SK-N-MC (cell line): ENCODE results near the gene KCNAB1.

ENCODE experiments used
- DNase-seq: peaks from one replicate; pipeline ENCODE4 v3.0.0-alpha.2; 2011; ENCODE audit warnings: low read depth, low spot score
- H3K27ac ChIP-seq: fragments of 200-600 bp; sonication (generic); 2 replicates; pipeline ENCODE4 v1.5.1; 2016; ENCODE audit warnings: mixed run types
- H3K36me3 ChIP-seq: fragments of 200-600 bp; sonication (generic); 2 replicates; pipeline ENCODE4 v1.6.1; 2017; ENCODE audit warnings: antibody characterized with exemption, low read length, mixed read lengths; ENCODE audit not compliant: insufficient read depth
- H3K4me3 ChIP-seq: fragments of 200-600 bp; sonication (generic); 2 replicates; pipeline ENCODE4 v1.5.1; 2016
- H3K9ac ChIP-seq: fragments of 200-600 bp; sonication (generic); 2 replicates; pipeline ENCODE4 v1.8.0; 2017; ENCODE audit warnings: mixed run types, mixed read lengths; ENCODE audit not compliant: insufficient read length
- H3K9me3 ChIP-seq: fragments of 200-600 bp; sonication (generic); 2 replicates; pipeline ENCODE4 v1.6.1; 2017; ENCODE audit warnings: low read depth, mild to moderate bottlenecking, antibody characterized with exemption, low read length, moderate library complexity, mixed read lengths
- EZH2 ChIP-seq: fragments of 200-600 bp; sonication (generic); IDR thresholded peaks from one replicate; pipeline ENCODE4 v1.6.1; 2017; ENCODE audit warnings: antibody characterized with exemption
- FOXP2 ChIP-seq: optimal IDR thresholded peaks from 2 replicates; pipeline ENCODE3; 2011; ENCODE audit warnings: mild to moderate bottlenecking, moderate library complexity; ENCODE audit not compliant: insufficient read depth; ENCODE audit errors: extremely low read length, control extremely low read depth
- POLR2AphosphoS5 ChIP-seq: IDR thresholded peaks from 2 replicates; pipeline ENCODE4 v1.6.1; 2012; ENCODE audit warnings: mild to moderate bottlenecking, low read depth, low read length, borderline replicate concordance

Gene KCNAB1

DNA sequence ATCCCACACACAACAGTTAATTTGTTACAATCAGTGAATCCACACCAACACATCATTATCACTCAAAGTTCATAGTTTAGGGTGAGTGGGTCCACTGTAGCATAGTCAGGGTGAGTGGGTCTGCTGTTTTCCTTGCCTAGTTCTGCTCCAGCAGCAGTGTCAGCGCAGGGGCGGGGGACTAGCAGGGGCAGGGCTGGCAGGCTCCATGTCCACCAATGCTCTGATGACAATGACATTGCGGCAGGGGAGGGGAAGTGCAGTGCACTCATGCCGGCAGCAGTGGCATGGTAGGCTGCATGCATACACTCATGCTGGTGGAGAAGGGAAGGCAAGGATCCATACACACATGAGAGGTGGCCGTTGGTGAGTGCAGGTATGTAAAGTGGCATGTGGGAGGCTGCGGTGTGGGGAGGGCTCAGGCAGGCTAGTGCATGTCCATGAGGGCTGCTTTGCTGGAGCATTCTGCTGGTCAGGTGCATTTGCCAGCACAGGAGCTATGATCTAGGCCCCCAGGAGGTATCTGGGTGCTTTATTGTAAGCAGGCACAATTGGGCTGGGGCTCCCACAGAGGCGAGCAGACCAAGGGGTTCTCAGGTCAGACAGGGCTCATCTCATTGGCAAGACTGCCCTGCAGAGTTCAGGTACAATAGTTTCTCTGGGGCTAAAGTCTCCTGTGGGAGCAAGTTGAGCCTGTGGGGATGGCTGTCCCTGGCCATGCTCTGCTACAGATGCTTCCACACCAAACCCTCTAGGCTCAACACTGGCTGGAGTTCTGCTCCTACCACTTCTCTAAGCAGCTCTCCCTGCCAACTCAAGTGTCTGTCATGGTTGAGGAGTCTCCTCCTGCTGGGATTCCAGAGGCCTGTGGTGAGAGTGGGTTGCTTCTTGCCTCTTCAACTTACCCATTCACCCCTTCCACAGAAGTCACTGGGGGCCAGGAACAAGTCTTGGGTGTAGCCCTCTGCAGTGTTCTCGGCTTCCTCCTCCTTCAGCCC, 81.3 kb downstream of the KCNAB1 start:
- Histone ChIP-seq H3K36me3 (no peaks in the 10 kb centered on the region), H3K4me3 (no peak overlapping the region), H3K27ac (no peak overlapping the region), H3K9ac (no peak overlapping the region), H3K9me3 (no peaks in the 10 kb centered on the region)
- no peak for DNase-seq
- TF ChIP-seq FOXP2 = no peak
- TF ChIP-seq POLR2AphosphoS5 = no peak

DNA sequence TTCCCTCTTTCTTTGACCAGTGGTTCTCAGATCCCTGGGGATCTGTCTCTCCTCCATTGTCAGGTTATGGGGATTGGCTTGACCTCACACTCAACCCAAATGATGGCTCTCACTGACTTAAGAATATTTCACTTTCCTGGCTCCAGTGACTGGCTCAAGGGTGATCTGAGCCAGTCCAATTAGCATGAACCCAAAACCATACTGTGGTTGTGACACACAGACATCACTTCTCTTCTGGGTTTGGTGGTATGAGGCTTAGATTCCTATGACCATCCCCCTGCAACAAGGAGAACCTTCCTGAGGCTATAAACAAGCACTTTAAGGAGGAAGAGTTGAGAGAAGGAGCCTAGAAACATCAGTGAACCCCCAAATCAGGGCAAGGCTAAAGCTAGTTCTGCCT, 85.8 kb downstream of the KCNAB1 start:
- Histone ChIP-seq H3K27ac (no peak overlapping the region), H3K36me3 (no peaks in the 10 kb centered on the region), H3K9ac (no peak overlapping the region), H3K4me3 (no peak overlapping the region), H3K9me3 (no peaks in the 10 kb centered on the region)
- DNase-seq = no peak
- TF ChIP-seq EZH2 = no peak
- no peak for TF ChIP-seq POLR2AphosphoS5
- TF ChIP-seq FOXP2 = no peak

DNA sequence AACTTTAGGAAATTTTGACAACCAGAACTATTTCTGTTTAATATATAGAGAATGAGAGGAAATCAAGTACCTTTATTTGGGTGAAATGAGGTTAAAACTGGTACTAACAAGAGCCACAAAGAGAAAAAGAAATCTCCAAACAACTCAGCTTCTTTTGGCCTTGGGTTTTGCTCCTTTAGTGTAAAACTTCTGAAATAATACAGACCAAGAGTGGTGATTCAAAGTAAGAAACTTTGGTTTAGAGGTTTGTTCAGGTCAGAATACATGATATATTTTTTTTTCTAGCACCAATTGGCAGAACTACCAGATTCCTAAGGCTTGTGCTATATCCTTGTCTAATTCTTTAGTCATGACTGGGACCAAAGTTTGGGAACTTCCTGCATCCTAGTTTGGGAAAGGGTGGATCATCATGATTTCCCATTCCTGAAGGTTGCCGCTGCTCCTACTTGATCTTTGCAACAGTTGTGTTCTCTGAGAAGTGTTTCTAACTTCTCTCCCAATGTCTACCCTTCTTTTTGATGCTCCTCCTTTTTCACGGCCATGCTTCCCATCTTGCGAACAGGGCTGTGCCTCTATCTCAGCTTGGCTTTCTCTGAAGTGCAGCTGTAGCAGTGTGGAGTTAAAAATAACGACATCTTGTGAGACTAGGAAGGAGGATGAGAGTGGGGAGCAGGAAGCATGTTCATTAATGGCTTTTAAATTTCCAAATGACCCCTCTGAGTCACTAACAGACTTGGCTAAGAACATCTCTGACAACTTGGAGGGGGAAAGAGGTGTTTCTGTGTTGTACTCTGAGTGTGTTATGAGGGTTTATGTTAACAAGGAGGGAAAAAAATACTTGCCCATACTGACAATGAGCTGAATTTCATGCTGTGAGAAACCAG, 87.7 kb downstream of the KCNAB1 start:
- no peak for TF ChIP-seq FOXP2
- no peak for TF ChIP-seq EZH2
- no peak for TF ChIP-seq POLR2AphosphoS5
- DNase-seq = no peak
- Histone ChIP-seq H3K9me3 (no peaks in the 10 kb centered on the region), H3K9ac (no peak overlapping the region), H3K36me3 (no peaks in the 10 kb centered on the region), H3K4me3 (no peak overlapping the region), H3K27ac (no peak overlapping the region)

DNA sequence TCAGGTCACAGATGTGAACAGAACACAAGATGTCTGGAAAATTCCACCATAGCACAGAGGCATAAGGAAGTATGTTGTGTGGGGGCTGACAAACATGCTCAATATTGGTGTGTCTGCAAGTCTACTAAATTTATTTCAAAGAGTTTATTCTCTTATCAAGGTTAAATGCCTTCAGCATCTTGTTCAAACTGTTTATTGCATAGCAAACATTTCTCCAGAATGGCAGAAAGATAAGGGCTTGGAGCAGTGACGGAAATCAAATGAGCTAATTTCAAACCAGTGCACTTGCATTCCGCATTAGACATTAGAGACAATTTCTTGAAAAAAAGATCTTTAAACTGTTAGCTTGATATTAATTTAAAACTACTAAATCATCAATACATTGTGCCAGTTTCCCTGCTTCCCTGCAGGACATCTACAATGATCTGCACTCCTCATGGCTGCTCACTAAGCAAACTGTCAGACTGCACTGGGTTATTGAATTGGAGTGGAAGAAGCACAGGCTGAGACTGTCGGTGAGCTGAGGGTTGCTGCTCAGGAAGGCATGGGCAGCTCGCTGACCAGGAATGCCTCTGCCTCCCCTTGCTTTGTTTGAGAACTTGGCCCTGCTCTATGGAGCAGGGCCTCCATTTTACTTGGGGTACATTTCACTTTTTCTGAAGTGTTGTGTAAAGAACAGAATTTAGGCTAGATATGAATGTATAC, 89.4 kb downstream of the KCNAB1 start:
- no peaks in the 10 kb centered on the region for H3K9me3 ChIP-seq
- no peak for TF ChIP-seq EZH2

DNA sequence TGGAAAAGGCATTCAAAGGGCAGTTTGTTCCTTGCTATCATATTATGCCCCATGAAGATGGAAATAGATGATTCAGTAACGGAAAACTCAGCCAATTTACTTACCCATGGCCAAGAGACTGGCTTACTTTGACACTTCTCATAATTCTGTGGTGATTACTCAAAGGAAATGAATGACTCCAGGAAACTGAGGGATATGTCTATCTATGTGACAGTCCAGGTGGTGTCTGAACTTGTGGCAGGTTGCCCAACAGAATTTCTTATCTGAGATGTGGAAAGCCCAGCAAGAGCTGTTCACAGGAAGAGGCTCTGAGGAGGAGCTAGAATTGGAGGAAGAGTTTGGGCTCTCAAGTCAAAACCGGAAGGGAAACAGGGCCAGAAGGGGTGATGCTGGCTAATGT, 91.2 kb downstream of the KCNAB1 start:
- TF ChIP-seq EZH2 (no peak), FOXP2 (no peak), POLR2AphosphoS5 (no peak)
- no peak for DNase-seq
- H3K9me3 ChIP-seq = no peaks in the 10 kb centered on the region
- H3K27ac ChIP-seq = no peak overlapping the region
- H3K4me3 ChIP-seq = no peak overlapping the region
- H3K36me3 ChIP-seq = no peaks in the 10 kb centered on the region
- H3K9ac ChIP-seq = no peak overlapping the region

More for the DNA sequence above, 89.4 kb downstream of the KCNAB1 start:
- no peaks in the 10 kb centered on the region for H3K36me3 ChIP-seq
- H3K9ac ChIP-seq = no peak overlapping the region
- no peak overlapping the region for H3K27ac ChIP-seq
- DNase-seq = no peak
- H3K4me3 ChIP-seq = no peak overlapping the region

DNA sequence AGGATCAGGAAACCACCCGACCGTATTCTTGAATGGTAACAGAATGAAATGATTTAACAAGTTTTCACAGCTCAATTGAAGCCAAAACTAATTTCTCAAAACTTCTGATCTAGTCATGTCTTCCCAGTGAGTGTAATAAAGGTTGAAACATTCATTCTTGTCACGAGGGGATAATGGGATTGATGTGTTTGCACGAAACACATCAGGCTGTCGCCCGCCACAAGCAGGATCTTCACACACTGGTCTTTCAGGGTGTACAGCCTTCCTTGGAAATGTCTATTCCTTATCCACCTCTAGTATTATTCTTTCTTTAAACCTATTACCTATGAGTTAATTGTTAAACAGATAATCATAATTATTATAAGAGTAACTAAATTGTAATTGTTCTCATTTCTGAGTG, 94.3 kb downstream of the KCNAB1 start:
- H3K27ac ChIP-seq = no peak overlapping the region
- no peak for DNase-seq
- H3K9ac ChIP-seq = no peak overlapping the region
- no peak overlapping the region for H3K4me3 ChIP-seq
- H3K9me3 ChIP-seq = no peaks in the 10 kb centered on the region
- no peak for TF ChIP-seq EZH2
- no peak for TF ChIP-seq POLR2AphosphoS5
- no peak for TF ChIP-seq FOXP2
- no peaks in the 10 kb centered on the region for H3K36me3 ChIP-seq

DNA sequence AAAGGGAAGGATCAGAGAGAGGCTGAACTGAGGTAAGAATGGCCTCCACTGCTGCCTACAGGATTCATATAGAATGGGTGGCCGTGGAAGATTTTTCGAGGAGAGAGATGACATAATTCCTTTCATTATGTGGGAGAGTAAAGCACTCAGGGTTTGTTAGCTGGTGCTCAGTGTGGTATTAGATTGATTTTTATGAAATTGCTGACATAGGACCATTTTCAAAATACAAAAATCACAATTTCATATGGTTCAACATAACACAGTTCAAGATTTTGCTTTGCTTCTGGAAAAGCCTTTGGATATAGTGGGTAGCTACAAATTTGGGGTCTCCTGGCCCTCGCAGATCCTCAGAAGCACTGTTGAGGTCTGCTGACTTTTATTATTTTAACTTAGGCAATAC, 95.4 kb downstream of the KCNAB1 start:
- Histone ChIP-seq H3K9me3 (no peaks in the 10 kb centered on the region), H3K4me3 (no peak overlapping the region), H3K9ac (no peak overlapping the region), H3K36me3 (no peaks in the 10 kb centered on the region), H3K27ac (no peak overlapping the region)
- TF ChIP-seq FOXP2 (no peak), POLR2AphosphoS5 (no peak), EZH2 (no peak)
- no peak for DNase-seq

DNA sequence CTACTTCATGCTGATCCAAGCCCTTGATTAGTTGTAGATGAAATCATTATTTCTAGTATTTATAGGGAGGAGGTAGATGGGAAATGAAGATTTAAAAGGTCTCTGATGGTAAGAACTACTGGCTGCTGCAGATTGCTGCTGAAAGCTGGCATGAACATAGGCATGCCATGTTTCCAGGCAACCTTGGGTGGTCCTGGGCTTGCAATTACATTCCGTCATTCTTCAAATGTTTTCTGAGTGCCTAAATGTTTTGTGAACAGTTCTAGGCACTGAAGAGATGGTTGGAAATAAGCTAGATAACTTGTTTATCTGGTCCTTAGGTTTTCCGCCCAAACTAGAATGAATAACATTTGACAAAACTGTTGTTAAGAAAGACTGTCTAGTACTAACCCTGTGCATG, 95.8 kb downstream of the KCNAB1 start:
- no peak overlapping the region for H3K9ac ChIP-seq
- DNase-seq = no peak
- H3K36me3 ChIP-seq = no peaks in the 10 kb centered on the region
- no peak overlapping the region for H3K4me3 ChIP-seq
- H3K27ac ChIP-seq = no peak overlapping the region
- TF ChIP-seq FOXP2 (no peak), EZH2 (no peak), POLR2AphosphoS5 (no peak)
- no peaks in the 10 kb centered on the region for H3K9me3 ChIP-seq
